Upper lobe of left lung (tissue), 6 donors: Measurements from ENCODE around the gene NSMF. TPM values are rescaled to one million over a fixed set of nuclear protein-coding genes. Genes with fewer than 3 reads are reported as not detected.

Source experiments
- ATAC-seq, 2 donors: fragments of 200-7000 bp; cut with Tn5 transposase; one replicate each; pipeline ENCODE4 v1.9.1; 2022; ENCODE audit warnings: mild to moderate bottlenecking in 2 of 2, moderate library complexity in 2 of 2; ENCODE audit not compliant: low FRiP score in 2 of 2
- DNase-seq, 2 donors: peaks; one replicate each; pipeline ENCODE4 v3.0.0-alpha.2; 2019 to 2020
- H3K27ac ChIP-seq, 4 donors: fragments of 200-600 bp; sonication (generic); one replicate each; pipeline ENCODE4 v1.5.1; 2016 to 2019
- H3K27me3 ChIP-seq, 4 donors: fragments of 200-600 bp; sonication (generic); one replicate each; pipeline ENCODE4 v1.5.1; 2017 to 2019
- H3K36me3 ChIP-seq, 4 donors: fragments of 200-600 bp; sonication (generic); one replicate each; pipeline ENCODE4 v1.5.1; 2016 to 2019
- H3K4me1 ChIP-seq, 4 donors: fragments of 200-600 bp; sonication (generic); one replicate each; pipeline ENCODE4 v1.5.1; 2018 to 2019
- H3K4me3 ChIP-seq, 4 donors: fragments of 200-600 bp; sonication (generic); one replicate each; pipeline ENCODE4 v1.5.1; 2017 to 2019; ENCODE audit warnings: mild to moderate bottlenecking in 2 of 4, moderate library complexity in 1 of 4
- H3K9me3 ChIP-seq, 4 donors: fragments of 200-600 bp; sonication (generic); one replicate each; pipeline ENCODE4 v1.5.1; 2018 to 2019
- CTCF ChIP-seq, 6 experiments: fragments of 450-650 bp in 4 of 6; fragments of 200-600 bp in 2 of 6; sonication (generic) in 2 of 6; IDR thresholded peaks; one replicate each; pipeline ENCODE4 v1.5.1; 2016 to 2019; ENCODE audit warnings: antibody characterized with exemption in 6 of 6
- EP300 ChIP-seq, 4 donors: sonication (generic); formaldehyde crosslinking; IDR thresholded peaks; one replicate each; pipeline ENCODE4 v1.5.1; 2017; ENCODE audit warnings: antibody characterized with exemption in 4 of 4, control low read depth in 2 of 4
- POLR2A ChIP-seq, 4 donors: fragments of 450-650 bp; IDR thresholded peaks; one replicate each; pipeline ENCODE4 v1.5.1; 2016 to 2017; ENCODE audit warnings: antibody characterized with exemption in 4 of 4, mild to moderate bottlenecking in 2 of 4
- POLR2AphosphoS5 ChIP-seq, 2 donors: sonication (generic); formaldehyde crosslinking; IDR thresholded peaks; one replicate each; pipeline ENCODE4 v1.5.1; 2017; ENCODE audit warnings: antibody characterized with exemption in 2 of 2
- WGBS, 2 donors: methylation state at CpG; one replicate each; pipeline ENCODE4 v1.1.5; 2017 to 2018; 5-methylcytosine and 5-hydroxymethylcytosine counted together
- total RNA-seq, 6 donors: library from RNA; depleted of rRNA in 4 of 6; stranded (reverse); fragments of >200 nt in 4 of 6; gene quantifications; one replicate each; pipeline versions ENCODE4 v1.1.0 to v1.2.1, GENCODE V29; 2016 to 2021
- donor health status: DM: no; HTN: no; CAD: no; lungs with moderate emphysema.
- donor health status: DM: no; HTN: yes; CAD: no; lungs with severe emphysema.

The NSMF gene
- total RNA-seq: 10 to 100 TPM; 20.4 to 57.6 (median 25.9) TPM

- TF ChIP-seq CTCF (IDR thresholded peaks at IDR 0.05): peak in 3 of 6 experiments; percentile 3 to 29 (median 11)
- TF ChIP-seq EP300 (IDR thresholded peaks at IDR 0.05): no peak
- TF ChIP-seq POLR2A (IDR thresholded peaks at IDR 0.05): peak in 3 of 4 donors; percentile 46 to 80 (median 74)
- peak; percentile 18 to 68 for TF ChIP-seq POLR2AphosphoS5 (IDR thresholded peaks at IDR 0.05)
- Histone ChIP-seq H3K27me3 (no peaks in the 10 kb centered on the region), H3K36me3 (no peaks in the 10 kb centered on the region), H3K9me3 (no peaks in the 10 kb centered on the region), H3K4me1 (peaks cover 25 to 51% (median 27%) of the 10 kb centered on the region in 4 donors), H3K27ac (peak within 1 kb of the TSS; percentile 13 to 81 (median 64)), H3K4me3 (peak within 1 kb of the TSS; percentile 57 to 74 (median 64))
- 0% methylated on average over 3 of the region's 62 CpGs; no CpG with 5 or more reads in 1 of the 2 donors for WGBS, 2 donors
- DNase-seq (peak; percentile 95 to 98), ATAC-seq (peak; percentile 88 to 93)
These were observed at the start of gene NSMF for GRCh38 chr9:137459152-137459600. Gene NSMF (minus strand): TSS chr9:137459334. CDS start chr9:137459102, 232 bp downstream.

- no peak for DNase-seq
- 88 to 92% methylated on average over 8 to 26 of the region's 26 CpGs for WGBS, 2 donors
- no peak overlapping the region for H3K4me3 ChIP-seq
- H3K4me1 ChIP-seq: no peaks in the 10 kb centered on the region
- H3K36me3 ChIP-seq: no peaks in the 10 kb centered on the region
- peak in 1 of 2 donors; percentile 61 for ATAC-seq
- TF ChIP-seq POLR2AphosphoS5 (IDR thresholded peaks at IDR 0.05): no peak
- no peak for TF ChIP-seq POLR2A (IDR thresholded peaks at IDR 0.05)
- TF ChIP-seq CTCF (IDR thresholded peaks at IDR 0.05): no peak
- TF ChIP-seq EP300 (IDR thresholded peaks at IDR 0.05): no peak
- H3K9me3 ChIP-seq: no peaks in the 10 kb centered on the region
- H3K27me3 ChIP-seq: no peaks in the 10 kb centered on the region
- no peak overlapping the region for H3K27ac ChIP-seq
These were observed 47.6 kb upstream of the NSMF start for GRCh38 chr9:137506702-137507171.

- peak in 1 of 2 donors; percentile 9 for ATAC-seq
- Histone ChIP-seq H3K9me3 (no peaks in the 10 kb centered on the region), H3K27me3 (no peaks in the 10 kb centered on the region), H3K36me3 (no peaks in the 10 kb centered on the region), H3K4me3 (no peak overlapping the region), H3K4me1 (no peaks in the 10 kb centered on the region), H3K27ac (no peak overlapping the region)
- 73 to 85% methylated on average over 7 to 15 of the region's 15 CpGs for WGBS, 2 donors
- no peak for DNase-seq
- TF ChIP-seq POLR2AphosphoS5 (IDR thresholded peaks at IDR 0.05) (no peak), EP300 (IDR thresholded peaks at IDR 0.05) (no peak), POLR2A (IDR thresholded peaks at IDR 0.05) (no peak), CTCF (IDR thresholded peaks at IDR 0.05) (no peak)
These were observed 47.1 kb upstream of the NSMF start for GRCh38 chr9:137506274-137506673.

GRCh38 chr9:137505421-137506140 lies 46.4 kb upstream of the NSMF start:
- ATAC-seq: no peak
- no peak for DNase-seq

More at GRCh38 chr9:137505421-137506140, 46.4 kb upstream of the NSMF start:
- WGBS, 2 donors: 93 to 94% methylated on average over 28 of the region's 28 CpGs
- H3K36me3 ChIP-seq: no peaks in the 10 kb centered on the region
- no peak overlapping the region for H3K27ac ChIP-seq
- H3K9me3 ChIP-seq: no peaks in the 10 kb centered on the region
- no peaks in the 10 kb centered on the region for H3K27me3 ChIP-seq
- no peaks in the 10 kb centered on the region for H3K4me1 ChIP-seq
- no peak overlapping the region for H3K4me3 ChIP-seq
- no peak for TF ChIP-seq POLR2AphosphoS5 (IDR thresholded peaks at IDR 0.05)
- no peak for TF ChIP-seq CTCF (IDR thresholded peaks at IDR 0.05)
- TF ChIP-seq POLR2A (IDR thresholded peaks at IDR 0.05): no peak
- no peak for TF ChIP-seq EP300 (IDR thresholded peaks at IDR 0.05)
